ENCODE results near the gene CAB39.

DNA sequence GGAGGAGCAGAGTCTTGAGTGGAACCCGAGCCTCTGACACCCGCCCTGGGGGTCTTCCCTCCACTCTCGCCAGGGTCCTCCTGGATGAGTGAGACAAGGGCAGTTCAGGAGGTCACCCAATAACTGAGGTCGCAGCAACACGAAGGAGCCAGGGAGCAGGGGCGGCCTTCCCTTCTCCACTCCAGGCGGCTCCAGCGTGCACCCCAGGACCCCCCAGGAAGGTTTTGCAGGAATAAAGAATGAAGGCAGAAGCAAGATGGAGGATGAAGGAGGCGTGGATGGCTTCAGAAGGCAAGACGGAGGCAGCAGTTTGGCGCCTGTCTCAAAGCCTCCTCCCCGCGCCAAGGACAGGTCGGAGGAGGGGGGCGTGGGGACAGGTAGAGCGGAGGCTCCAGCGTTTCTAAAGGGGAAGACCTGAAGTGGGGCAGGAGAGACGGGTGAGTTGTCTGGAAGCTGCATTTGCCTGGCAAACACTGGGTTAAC, 151.5 kb downstream of the CAB39 start:
- TF ChIP-seq POLR2AphosphoS5 (IDR thresholded peaks at IDR 0.05; ENCODE audit: borderline replicate concordance, low read depth, low read length) (no peak), EZH2 (IDR thresholded peaks at IDR 0.05) (no peak)
